Activated CD4-positive, alpha-beta T cell treated with anti-CD3 and anti-CD28 coated beads, Interleukin-2, amount 50 U/mL, for 1 hour (primary cell): ENCODE measurements around the gene LHFPL3.

Experiments
- DNase-seq: peaks from one replicate; pipeline ENCODE4 v3.0.0-alpha.2; 2020

Gene LHFPL3

DNA sequence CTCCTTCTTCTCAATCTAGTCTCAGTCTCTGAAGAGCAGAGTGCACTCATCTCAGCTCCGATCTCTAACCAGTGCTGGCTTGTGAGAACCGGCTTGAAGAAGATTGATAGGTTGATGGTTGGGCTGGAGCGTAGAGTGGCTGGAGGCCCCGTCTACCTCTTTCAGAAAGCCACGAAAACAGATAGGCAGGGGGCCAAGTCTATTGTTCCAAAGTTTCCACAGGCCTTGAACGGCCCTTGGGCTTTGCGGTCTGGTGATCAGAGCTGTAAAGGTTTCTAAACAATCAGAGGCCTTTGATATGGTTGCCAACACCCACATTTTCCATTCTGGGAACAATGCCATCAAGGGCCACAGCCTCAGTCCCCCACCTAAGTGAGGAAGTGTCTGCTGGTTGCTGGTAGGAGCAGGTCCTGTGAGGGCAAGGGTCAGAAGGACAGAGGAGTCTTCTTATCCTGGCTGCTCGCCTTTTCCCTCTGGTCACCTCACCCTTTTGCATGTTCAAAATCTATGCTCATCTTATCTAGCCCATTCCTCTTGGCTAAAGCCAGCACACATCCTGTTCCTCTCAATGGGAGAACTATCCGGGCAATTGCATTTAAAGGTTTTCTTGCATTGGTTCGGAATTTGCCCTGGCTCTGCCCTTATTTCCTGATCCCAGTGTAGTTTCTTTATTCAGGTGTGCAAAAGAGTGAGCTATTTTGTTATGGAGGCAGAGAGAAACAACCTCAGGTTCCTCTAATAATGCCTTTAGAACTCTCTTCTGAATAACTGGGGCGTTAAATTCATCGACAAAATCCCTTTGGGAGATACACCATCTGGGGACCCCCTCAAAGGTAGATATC, 615.3 kb downstream of the LHFPL3 start:
- peak; percentile 70 for DNase-seq

DNA sequence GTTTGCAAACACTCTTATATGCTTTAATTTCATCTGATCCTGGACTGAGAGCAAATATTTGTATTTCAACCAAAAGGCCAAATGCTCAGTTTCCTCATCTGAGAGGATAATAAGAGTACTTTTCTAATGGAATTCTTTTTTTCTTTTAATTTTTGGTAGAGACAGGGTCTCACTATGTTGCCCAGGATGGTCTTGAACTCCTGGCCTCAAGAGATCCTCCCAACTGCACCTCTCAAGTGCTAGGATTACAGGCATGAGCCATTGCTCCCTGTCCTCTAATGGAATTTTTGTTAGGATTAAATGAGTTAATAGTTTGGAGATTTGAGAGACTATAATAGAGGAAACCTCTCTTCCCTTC, 617.2 kb downstream of the LHFPL3 start:
- DNase-seq, result no peak

DNA sequence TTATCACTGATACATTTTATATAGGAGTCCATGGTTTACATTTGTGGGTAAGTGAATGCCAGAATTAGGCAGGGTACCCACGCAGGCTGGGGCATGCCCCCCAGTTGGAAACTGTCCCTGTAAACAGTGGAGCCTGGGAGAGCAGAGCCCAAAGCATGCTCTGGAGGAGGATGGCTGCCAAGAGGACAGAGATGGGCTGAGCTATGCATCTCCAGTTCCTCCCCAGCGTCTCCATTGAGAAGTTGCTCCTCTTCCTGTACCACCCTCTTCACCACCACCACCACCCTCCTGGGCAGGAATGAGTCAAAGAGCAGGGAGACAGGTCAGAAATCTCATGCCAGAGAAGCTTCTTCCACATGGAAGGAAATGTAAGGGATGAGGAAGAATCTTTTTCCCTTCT, 617.9 kb downstream of the LHFPL3 start:
- no peak for DNase-seq

DNA sequence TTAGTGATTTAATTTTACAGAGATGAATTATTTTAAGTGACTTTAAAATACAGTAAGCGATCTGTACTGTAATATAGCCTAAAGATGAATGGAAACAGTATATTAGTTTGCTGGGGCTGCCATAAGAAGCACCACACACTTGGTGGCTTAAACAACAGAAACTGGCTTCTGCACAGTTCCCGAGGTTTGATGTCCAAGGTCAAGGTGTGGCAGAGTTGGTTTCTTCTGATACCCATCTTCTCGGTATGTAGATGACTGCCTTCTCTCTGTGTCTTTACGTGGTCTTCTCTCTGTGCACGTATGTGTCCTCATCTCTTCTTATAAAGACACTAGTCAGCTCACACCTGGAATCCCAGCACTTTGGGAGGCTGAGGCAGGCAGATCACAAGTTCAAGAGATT, 621.6 kb downstream of the LHFPL3 start:
- no peak for DNase-seq

DNA sequence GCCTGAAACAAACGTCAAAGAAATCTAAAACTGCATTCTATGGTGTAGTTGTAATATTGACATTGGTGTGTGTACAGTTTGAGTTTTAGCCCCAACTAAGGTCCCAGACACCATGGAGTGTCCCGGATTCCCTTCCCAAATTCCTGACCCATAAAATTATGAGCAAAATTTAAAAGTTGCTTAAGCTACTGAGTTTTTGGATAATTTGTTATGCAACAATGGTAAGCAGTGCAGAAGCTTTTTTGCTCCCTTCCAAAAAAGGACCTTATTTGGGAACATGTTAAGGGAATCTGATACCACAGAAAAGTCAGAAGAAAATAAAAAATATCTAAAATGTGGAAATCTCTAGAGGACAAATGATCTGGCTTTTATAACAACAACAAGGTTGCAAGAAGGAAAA, 622.4 kb downstream of the LHFPL3 start:
- DNase-seq, result no peak

DNA sequence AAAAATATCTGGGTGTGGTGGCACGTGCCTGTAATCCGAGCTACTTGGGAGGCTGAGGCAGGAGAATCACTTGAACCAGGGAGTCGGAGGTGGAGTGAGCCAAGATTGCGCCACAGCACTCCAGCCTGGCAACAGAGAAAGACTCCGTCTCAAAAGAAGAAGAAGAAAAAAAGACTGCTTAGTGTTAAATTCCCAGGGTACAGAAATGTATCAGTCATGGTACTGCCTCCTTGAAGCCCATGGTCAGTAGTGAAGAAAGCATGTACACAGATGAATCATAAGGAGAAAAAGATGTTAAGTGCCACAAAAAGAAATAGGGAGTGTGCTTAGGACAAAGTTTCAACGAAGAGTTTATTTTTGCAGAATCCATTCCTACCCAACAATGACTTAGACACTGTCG, 623.1 kb downstream of the LHFPL3 start:
- no peak for DNase-seq

DNA sequence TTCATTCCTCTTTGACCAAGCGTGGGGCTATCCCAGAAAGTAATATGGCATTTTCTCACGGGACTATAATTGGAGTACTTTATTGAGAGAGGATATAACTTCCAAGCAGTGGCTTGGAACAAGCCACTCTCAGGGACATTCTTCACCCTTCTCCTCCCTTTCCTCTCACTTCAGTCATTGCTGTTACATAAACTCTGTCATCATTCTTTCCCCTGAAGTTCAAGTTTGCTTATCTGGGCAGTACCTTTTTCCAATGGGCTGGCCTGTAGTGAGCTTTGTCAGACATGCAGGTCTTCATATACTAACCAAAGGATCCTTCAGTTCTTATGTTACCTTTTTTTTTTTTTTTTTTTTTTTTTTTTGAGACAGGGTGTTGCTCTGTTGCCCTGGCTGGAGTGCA, 626.9 kb downstream of the LHFPL3 start:
- no peak for DNase-seq
